Raji (cell line): ENCODE results near the gene CUX1.

Experiments used
- POLR2A ChIP-seq: IDR thresholded peaks from 2 replicates; pipeline ENCODE4 v1.6.1; 2011; ENCODE audit warnings: low read depth, low read length, control low read depth; ENCODE audit not compliant: insufficient read depth

CUX1 gene

DNA sequence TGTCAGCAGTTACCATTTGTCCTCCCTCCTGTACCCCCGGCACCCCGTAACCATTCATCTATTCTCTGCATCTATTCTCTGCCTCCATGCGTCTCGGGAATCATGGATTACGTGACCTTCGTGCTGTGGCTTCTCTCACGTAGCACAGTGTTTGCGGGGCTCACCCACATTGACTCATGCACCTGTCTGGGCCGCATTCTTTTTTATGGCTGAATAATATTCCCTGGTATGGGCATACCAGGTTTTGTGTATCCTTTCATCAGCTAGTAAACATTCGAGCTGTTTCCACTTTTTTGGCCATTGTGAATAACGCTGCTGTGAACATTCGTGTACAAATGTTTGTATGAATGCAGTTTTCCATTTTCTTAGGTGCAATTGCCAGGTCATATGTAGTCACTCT, 17.7 kb downstream of the CUX1 start:
- no peak for TF ChIP-seq POLR2A

DNA sequence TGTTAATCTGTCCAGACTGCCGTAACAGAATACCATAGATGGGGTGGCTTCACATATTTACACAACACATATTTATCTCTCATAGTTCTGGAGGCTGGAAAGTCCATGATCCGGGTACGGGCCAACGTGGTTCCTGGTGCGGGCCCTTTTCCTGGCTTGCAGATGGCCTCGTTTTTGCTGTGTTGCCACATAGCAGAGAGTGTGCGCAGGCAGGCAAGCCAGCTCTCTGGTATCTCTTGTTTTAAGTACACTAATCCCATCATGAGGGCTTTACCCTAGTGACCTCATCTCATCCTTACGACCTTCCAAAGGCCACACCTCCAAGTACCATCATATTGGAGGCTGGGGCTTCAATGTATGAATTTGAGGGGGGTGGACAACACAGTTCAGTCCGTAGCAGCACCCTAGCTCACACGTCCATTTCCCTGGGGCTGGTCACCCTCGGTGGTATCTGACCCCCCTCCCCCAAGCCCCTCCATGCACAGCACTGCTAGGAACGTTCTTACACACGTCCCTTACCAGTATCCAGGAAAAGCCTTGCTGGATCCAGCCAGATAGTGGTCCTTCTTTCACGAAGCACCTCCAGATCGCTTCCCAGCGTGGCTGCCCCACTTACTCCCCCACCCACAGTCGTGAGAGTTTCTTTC, 21.5 kb downstream of the CUX1 start:
- TF ChIP-seq POLR2A, result no peak

DNA sequence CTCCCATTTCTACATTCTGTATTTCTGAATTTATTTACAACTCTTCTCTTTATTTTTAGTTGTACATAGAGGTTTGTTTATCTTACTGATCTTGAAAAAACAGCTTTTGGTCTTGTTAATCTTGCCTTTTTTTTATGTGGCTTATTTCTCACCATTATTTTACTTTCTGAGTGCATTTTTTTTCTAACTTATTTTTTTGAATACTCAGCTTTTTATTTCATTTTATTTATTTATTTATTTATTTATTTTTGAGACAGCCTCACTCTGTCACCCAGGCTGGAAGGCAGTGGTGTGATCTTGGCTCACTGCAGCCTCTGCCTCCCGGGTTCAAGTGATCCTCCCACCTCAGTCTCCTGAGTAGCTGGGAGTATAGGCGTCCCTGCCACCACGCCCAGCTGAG, 23.9 kb downstream of the CUX1 start:
- TF ChIP-seq POLR2A, result no peak

DNA sequence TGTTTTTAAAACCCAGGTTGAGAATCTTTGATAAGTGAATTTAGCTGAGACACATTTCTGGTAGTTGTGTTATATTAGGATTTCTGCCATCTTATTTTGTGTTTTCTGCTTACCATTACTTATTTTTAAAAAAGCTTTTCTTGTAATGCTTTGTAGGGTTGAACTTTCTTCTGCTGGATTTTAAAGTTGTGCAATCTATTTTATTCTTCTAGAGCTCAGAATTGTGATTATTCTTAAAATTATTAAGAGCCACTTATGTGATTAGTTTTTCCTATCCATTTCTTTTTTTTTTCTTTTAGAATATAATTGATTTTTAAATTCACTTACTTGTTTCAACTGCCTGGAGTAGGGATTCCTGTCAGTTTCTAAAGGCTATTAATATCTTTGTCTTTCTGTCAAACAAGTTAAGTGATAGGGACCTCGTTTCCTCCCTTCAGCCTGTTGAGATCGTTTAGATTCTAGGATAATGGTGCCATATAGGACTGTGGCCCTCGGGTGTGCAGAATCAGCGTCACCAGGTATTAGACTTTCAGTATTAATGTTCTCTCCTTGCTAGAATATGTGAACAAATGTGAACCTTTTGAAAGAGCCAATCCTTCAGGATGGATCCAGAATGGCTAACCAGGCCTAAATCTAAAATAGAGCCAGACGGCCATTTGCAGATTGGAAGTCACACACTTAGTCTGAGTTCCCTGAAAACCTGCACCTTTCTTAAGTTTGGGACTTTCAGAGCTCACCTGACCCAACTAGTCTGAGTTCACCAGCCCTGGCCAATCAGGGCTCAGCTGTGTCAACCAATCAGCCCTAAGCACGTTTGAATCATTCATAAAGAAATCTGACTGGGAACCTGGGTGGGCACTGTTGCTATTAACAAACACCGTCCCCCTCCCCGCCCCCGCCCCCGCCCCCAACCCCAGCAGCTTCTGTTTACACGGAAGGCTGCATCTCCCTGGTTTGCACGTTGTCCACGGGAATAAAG, 26.2 kb downstream of the CUX1 start:
- TF ChIP-seq POLR2A, result no peak

DNA sequence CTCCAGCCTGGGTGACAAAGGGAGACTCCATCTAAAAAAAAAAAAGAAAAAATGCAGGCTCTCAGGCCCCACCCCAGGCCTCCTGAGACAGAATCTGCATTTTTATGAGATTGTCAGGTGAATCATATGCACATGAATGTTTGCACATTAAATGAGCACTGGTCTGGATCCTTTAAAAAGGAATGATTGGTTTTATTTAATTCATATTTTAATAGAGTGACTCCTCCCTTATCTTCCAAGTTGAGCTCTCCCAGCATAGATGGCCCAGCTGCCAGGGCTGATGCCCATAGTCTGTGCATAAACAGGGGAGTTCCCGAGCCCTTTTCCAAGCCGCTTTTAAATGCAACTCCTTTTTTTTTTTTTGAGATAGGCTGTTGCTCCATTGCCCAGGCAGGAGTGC, 28.5 kb downstream of the CUX1 start:
- no peak for TF ChIP-seq POLR2A

DNA sequence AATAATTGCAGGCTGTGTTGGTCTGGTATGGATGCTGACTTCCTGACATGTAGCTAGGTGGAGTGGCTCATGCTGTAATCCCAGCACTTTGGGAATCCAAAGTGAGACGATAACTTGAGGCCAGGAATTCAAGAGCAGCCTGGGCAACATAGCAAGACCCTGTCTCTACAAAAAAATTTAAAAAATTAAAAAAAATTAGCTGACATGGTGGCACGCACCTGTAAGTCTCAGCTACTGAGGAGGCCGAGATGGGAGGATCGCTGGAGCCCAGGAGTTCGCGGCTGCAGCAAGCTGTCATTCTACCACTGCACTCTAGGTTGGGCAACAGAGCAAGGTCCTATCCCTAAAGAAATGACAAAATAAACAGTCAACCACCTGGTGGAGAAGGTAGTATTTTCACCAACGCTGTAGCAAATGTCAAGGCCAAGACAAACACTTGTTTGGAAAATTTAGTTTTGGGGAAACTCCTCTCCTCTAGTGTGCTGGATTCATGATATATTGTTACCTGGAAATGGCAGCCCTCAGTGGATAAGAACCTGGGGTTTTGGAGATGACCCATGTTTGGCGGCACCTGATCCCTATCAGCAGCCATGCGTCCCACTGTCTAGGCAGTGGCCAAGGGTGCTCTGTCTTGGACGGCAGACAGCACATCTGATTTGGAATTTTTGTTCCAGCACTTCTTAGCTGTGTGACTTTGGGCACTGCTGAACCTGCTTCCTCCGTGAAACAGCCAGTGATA, 29.5 kb downstream of the CUX1 start:
- no peak for TF ChIP-seq POLR2A

DNA sequence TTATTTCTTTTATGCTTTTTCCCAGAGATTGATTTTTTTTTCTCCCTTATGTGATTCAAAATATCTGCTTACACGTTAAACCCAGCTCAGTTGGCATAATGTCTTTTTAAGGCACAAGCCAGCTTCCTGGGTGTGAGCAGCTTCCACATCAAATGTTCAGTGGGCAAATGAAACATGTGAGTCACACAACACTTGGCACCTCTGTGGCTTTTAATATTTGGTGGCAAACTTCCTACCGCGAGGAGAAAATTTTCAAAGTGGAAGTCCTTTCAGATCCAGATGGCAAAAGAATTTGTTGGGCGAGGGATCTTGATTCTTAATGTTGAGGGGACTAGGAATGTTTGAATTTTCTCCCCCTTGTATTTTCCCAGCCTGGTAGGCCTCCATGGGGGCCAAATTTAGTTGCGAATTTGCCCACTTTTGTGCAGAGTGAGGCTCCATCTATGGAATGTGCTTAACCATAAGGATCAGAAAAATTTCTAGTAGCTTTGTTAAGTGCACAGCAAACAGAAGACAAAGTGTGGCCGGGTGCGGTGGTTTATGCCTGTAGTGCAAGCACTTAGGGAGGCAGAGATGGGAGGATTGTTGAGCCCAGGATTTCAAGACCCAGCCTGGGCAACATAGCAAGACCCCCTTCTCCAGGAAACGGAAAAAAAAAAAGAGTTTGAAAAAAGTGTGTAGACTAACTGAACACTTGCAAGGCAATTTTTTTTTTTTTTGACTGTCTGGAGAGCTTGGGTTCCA, 31.0 kb downstream of the CUX1 start:
- no peak for TF ChIP-seq POLR2A

DNA sequence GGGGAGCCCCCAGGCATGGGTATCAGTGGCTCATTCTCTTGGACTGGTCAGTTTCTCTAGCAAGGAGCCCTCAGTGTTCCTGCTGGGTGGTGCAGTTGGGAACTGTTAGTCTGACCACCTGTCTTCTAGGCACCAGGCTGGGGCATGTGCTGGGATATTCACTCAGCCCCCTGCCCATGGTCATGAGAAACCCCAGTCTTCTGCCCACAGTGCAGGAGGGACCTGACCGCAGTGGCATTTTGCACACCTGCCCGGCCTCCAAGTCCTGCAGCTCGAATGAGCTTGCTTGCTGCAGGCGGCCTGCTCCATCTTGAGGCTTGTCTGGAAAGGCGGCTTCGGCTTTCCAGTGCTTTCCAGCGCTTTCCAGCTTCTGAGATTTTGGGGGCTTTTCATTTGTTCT, 36.3 kb downstream of the CUX1 start:
- no peak for TF ChIP-seq POLR2A

DNA sequence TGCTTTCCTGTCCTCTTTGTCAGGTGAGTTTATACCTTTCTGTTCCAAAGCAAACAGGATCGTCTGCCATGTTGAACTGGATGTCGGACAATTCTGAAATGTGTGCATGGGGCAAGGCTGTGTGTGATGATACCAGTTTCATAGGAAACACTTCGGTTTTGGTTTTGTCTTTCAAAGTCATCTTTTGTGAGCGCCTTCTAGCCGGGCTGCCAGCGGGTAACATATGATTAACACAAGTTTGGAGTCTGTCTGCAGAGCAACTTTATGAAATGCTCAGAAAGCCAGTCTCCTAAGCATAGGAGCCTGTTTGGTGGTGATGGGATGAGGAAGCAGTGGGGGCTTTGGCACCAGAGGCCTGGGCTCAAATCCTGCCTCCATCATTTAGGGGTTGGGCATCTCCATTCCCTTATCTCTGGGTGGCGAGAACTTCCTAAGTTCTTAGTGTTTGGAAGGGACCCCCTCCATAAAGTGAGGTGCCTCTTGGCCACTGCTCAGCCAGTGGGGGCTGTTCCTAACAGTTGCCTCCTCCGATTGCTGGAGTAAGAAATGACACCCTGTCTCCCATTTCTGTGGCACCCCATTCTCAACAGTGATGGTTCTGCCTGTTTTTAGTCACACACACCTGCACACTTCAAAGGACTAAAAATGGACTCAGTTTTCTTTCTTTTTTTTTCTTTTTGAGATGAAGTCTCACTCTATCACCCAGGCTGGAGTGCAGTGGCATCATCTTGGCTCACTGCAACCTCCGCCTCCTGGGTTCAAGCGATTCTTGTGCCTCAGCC, 36.8 kb downstream of the CUX1 start:
- no peak for TF ChIP-seq POLR2A

DNA sequence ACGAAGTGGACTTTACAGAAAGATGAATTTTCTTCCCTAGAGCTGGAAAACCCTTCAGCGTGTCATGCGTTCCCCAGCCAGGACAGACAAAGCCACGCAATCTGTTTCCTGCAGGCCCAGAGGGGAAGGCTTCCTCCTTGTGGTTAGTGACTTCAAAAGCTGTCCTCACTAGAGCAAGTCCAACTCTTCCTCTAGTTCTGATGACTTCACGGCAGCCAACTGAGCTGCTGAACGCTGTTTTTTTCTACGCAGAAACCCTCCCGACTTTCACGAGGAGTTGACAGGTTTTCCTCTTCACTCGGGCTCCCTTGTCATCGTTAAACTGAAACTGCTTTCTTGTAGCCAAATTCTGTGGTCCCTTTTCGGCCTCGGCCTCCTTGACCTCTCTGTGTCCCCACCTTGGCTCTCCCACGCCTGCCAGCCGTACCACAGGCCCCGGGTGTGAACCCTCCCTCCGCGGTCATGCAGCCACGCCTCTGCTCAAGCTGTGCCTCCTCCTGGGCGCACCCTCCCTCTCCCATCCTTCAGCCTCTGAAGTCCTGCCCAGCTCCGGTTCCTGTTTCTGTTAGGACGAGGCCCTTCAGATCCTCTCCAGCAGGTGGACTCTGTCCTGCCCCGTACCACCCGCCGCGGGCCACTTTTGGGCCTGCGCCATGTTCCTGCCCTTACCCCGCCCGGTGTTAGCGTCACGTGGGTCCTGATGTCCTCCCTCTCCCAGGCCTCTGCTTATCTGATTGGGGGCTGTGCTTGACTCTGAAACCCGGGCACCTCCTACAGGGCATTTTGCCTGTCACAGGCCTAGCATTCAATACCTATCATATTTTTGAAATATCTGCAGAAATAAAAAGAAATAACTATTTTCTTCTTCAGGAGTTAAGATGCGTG, 39.3 kb downstream of the CUX1 start:
- TF ChIP-seq POLR2A, result peak; percentile 64

DNA sequence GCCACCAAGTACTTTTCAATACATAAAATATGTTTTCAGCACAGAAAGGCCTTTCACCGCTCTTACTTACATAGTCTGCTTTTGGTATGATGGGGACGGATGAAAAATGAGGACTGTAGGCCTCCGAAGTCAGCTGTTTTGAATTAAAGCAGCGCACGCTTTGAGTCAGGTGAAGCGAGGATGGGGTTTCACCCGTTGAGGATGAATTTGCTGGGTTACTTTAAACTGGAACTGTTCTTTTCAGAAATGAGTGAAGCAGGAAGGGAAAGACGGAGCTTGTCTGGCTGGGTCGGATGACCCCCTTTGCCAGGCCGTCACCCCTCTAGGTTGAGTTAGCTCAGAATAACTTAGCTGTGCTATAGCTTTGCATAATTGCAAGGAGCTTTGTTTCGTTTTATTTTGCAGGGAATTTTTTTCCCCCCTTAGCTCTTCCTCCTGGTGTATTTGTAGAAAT, 40.0 kb downstream of the CUX1 start:
- no peak for TF ChIP-seq POLR2A

DNA sequence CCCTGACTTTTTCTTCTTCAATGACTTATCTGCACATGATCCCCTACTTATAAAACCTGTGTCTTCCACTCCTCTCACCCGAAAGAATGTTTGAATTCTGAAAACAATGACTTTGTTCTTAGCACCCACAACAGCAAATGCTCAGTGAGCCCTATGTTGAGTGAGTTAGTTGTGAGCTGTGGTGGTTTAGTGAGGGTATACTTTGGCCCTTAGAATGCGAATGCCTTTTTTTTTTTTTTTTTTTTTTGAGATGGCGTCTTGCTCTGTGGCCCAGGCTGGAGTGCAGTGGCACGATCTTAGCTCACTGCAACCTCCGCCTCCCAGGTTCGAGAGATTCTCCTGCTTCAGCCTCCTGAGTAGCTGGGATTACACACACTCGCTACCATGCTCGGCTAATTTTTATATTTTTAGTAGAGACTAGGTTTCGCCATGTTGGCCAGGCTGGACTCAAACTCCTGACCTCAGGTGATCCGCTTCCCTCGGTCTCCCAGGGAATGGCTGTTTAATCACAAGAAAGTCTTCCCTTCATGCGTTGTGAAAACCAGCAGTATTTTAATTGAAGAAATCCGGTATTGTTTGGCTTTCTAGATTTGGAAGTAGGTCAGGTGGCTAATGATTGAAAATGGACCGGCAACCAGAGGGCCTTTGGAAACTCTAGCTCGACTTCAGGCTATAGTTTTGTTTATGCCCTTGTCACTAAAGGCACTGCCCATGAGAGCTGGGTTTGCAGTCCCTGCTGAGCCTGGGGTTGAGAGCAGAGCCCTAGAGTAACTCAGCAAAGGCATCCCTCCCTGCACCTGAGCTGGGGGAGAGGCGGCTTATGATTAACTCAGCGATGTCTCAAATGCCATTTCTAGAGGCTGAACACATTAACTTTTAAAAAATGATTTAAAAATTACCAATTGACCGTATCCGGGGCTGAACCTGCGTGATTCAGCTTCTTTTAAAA, 41.3 kb downstream of the CUX1 start:
- TF ChIP-seq POLR2A, result no peak

DNA sequence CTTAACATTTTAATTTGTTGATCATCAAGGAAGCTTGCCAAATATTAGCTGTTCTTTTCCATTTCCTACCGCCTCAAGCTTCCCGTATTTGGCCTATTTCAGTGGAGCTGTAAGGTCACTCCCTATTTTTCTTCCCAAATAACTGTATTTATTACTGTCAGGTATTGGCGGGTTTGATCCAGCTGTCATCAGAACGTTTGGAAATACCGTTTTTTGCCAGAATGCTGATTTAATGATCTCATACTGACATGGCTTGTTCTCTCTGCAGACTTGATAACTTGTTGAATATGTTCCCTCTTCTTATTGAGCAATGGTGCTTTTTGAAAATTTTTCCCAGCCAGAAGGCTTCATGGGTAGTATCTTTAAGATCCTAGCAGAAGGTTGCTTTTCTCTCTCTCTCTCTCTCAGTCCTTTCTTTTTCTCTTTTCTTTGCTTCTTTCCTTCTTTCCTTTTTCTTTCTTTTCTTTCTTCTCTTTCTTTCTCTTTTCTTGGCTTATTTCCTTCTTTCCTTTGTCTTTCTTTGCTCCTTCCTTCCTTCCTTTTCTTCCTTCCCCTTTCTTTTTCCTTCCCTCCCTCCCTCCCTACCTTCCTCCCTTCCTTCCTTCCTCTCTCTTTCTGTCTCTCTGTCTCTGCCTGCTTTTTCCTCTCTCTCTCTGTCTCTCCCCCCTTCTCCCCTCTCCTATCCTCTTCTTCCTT, 42.1 kb downstream of the CUX1 start:
- TF ChIP-seq POLR2A, result no peak
